SK-N-SH (cell line): ENCODE data around the gene AGBL5. TPM values are rescaled to one million over a fixed set of nuclear protein-coding genes. Genes with fewer than 3 reads are reported as not detected.

Source experiments
- CHD2 ChIP-seq: fragments of 150-350 bp; IDR thresholded peaks from 2 replicates; pipeline ENCODE4 v1.6.1; 2018; ENCODE audit warnings: low read length; ENCODE audit not compliant: partially characterized antibody
- MEF2A ChIP-seq: IDR thresholded peaks from 2 replicates; pipeline ENCODE4 v1.4.0; 2012; ENCODE audit warnings: low read depth, borderline replicate concordance
- NFIC ChIP-seq: IDR thresholded peaks from 2 replicates; pipeline ENCODE4 v1.4.0; 2012; ENCODE audit warnings: borderline replicate concordance
- RAD21 ChIP-seq: IDR thresholded peaks from 2 replicates; pipeline ENCODE4 v1.6.1; 2012; ENCODE audit warnings: mild to moderate bottlenecking, low read length
- RCOR1 ChIP-seq: fragments of 150-350 bp; IDR thresholded peaks from 2 replicates; pipeline ENCODE4 v1.6.1; 2017; ENCODE audit warnings: antibody characterized with exemption, low read length
- RFX5 ChIP-seq: IDR thresholded peaks from 2 replicates; pipeline ENCODE4 v1.6.1; 2012; ENCODE audit warnings: mild to moderate bottlenecking, improper control_type of control experiment, low read length
- SMC3 ChIP-seq: IDR thresholded peaks from 2 replicates; pipeline ENCODE4 v1.6.1; 2012; ENCODE audit warnings: low read depth, low read length, improper control_type of control experiment
- TCF12 ChIP-seq: IDR thresholded peaks from 2 replicates; pipeline ENCODE4 v1.4.0; 2012
- polyA plus RNA-seq, 3 experiments: library from polyadenylated mRNA; depleted of rRNA; stranded (reverse); fragments of >200 nt; gene quantifications; 2 replicates each; pipeline ENCODE4 v1.2.3, GENCODE V29; 2012
- TF ChIP-seq, protein P1 (sequence below): IDR thresholded peaks from 2 replicates; pipeline ENCODE4 v1.6.1; 2012; ENCODE audit warnings: mild to moderate bottlenecking, low read depth, low read length, moderate library complexity
- TF ChIP-seq, protein P2 (sequence below): IDR thresholded peaks from 2 replicates; pipeline ENCODE4 v1.4.0; 2012; ENCODE audit warnings: low read depth, borderline replicate concordance
- TF ChIP-seq, protein P3 (sequence below): IDR thresholded peaks from 2 replicates; pipeline ENCODE4 v1.4.0; 2012; ENCODE audit warnings: low read depth
- TF ChIP-seq, protein P4 (sequence below): IDR thresholded peaks from 2 replicates; pipeline ENCODE4; 2012

The AGBL5 gene
- polyA plus RNA-seq, 1 of the 3 experiments (the other 2 are of a cell fraction), result 45.5 TPM

DNA sequence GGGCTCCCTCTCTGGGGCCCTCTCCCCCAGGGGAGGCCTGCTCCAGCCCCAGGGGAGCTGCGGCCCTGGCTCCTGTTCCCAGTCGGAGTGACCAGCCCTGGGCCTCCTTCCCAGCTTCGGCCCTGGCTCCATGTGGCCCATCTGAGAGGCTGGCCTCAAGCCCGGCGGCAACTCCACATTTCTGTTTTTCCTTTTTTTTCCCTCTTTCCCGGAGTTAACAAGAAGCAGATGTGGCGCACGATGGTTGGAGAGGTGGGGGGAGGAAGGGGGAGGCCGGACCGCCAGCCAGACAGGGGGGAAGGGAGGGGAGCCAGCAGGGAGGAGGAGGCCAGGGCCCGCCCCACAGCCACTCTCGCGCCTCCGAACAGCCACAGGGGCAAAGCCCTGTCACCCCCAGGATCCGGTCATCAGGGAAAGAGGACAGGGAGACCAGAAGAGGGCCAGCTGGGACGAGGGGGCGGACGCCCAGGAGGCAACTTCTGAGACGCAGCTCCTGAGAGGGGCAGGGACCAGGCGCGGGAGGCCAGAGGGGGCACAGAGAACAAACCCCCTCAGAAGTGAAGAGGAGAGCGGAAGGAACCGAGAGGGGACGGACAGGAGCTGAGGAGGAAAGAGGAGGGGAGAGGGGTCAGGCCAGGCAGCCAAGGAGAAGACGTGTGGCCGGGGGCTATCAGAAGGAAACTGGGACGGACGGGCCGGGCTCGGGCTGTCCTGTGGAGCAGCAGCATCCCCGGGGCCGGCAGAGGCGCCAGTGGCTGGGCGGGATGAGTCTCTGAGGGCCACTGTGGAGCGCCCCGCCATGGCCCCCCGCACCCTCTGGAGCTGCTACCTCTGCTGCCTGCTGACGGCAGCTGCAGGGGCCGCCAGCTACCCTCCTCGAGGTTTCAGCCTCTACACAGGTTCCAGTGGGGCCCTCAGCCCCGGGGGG, 27.1 kb downstream of the AGBL5 start, which contains the start of gene EMILIN1 (continued):
- TF ChIP-seq, protein P1, sequence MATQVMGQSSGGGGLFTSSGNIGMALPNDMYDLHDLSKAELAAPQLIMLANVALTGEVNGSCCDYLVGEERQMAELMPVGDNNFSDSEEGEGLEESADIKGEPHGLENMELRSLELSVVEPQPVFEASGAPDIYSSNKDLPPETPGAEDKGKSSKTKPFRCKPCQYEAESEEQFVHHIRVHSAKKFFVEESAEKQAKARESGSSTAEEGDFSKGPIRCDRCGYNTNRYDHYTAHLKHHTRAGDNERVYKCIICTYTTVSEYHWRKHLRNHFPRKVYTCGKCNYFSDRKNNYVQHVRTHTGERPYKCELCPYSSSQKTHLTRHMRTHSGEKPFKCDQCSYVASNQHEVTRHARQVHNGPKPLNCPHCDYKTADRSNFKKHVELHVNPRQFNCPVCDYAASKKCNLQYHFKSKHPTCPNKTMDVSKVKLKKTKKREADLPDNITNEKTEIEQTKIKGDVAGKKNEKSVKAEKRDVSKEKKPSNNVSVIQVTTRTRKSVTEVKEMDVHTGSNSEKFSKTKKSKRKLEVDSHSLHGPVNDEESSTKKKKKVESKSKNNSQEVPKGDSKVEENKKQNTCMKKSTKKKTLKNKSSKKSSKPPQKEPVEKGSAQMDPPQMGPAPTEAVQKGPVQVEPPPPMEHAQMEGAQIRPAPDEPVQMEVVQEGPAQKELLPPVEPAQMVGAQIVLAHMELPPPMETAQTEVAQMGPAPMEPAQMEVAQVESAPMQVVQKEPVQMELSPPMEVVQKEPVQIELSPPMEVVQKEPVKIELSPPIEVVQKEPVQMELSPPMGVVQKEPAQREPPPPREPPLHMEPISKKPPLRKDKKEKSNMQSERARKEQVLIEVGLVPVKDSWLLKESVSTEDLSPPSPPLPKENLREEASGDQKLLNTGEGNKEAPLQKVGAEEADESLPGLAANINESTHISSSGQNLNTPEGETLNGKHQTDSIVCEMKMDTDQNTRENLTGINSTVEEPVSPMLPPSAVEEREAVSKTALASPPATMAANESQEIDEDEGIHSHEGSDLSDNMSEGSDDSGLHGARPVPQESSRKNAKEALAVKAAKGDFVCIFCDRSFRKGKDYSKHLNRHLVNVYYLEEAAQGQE, result 0 out of 2 replicates have a peak, but pooled peaks have one; percentile 66
- TF ChIP-seq, protein P2, sequence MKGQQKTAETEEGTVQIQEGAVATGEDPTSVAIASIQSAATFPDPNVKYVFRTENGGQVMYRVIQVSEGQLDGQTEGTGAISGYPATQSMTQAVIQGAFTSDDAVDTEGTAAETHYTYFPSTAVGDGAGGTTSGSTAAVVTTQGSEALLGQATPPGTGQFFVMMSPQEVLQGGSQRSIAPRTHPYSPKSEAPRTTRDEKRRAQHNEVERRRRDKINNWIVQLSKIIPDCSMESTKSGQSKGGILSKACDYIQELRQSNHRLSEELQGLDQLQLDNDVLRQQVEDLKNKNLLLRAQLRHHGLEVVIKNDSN, result 0 out of 2 replicates have a peak, but pooled peaks have one; percentile 64
- TF ChIP-seq RAD21 (peak; percentile 17), TCF12 (peak; percentile 99), MEF2A (no peak), RCOR1 (peak; percentile 94), CHD2 (peak; percentile 96), RFX5 (no peak), SMC3 (no peak; the same call in 1 of the 2 replicates), NFIC (peak; percentile 91)
- TF ChIP-seq, protein P3, sequence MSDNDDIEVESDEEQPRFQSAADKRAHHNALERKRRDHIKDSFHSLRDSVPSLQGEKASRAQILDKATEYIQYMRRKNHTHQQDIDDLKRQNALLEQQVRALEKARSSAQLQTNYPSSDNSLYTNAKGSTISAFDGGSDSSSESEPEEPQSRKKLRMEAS, result peak; percentile 99
- TF ChIP-seq, protein P4, sequence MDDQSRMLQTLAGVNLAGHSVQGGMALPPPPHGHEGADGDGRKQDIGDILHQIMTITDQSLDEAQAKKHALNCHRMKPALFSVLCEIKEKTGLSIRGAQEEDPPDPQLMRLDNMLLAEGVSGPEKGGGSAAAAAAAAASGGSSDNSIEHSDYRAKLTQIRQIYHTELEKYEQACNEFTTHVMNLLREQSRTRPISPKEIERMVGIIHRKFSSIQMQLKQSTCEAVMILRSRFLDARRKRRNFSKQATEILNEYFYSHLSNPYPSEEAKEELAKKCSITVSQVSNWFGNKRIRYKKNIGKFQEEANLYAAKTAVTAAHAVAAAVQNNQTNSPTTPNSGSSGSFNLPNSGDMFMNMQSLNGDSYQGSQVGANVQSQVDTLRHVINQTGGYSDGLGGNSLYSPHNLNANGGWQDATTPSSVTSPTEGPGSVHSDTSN, result peak; percentile 56
